Lung (tissue), 12 donors: Measurements from ENCODE around the gene TMEM161A. TPM values are rescaled to one million over a fixed set of nuclear protein-coding genes. Genes with fewer than 3 reads are reported as not detected.

Experiments
- ATAC-seq: fragments of 200-7000 bp; cut with Tn5 transposase; one replicate; pipeline ENCODE4 v1.9.1; 2020; ENCODE audit warnings: moderate number of reproducible peaks; ENCODE audit not compliant: insufficient read depth, low FRiP score
- DNase-seq, 3 donors: peaks; one replicate each; pipeline ENCODE4 v3.0.0-alpha.2; 2013 to 2017
- H3K27ac ChIP-seq, 2 donors: one replicate each; pipeline ENCODE4 v1.5.1; 2013; ENCODE audit warnings: mild to moderate bottlenecking in 2 of 2, moderate library complexity in 2 of 2, control low read depth in 1 of 2, inconsistent platforms in 1 of 2, low read depth in 1 of 2, low read length in 1 of 2
- H3K27me3 ChIP-seq, 3 donors: one replicate each; pipeline ENCODE4 v1.5.1; 2013; ENCODE audit warnings: low read length in 2 of 3; ENCODE audit not compliant: control insufficient read depth in 3 of 3, insufficient read depth in 3 of 3
- H3K36me3 ChIP-seq, 4 donors: one replicate each; pipeline ENCODE4 v1.5.1; 2013; ENCODE audit warnings: low read length in 4 of 4, mild to moderate bottlenecking in 1 of 4, moderate library complexity in 1 of 4; ENCODE audit not compliant: control insufficient read depth in 4 of 4, insufficient read depth in 4 of 4
- H3K4me1 ChIP-seq, 5 donors: one replicate each; pipeline ENCODE4 v1.5.1; 2013; ENCODE audit warnings: low read length in 5 of 5, mild to moderate bottlenecking in 2 of 5, moderate library complexity in 1 of 5; ENCODE audit not compliant: control insufficient read depth in 5 of 5, insufficient read depth in 5 of 5
- H3K4me3 ChIP-seq: one replicate; pipeline ENCODE4 v1.5.1; 2013; ENCODE audit warnings: mild to moderate bottlenecking, control low read depth, moderate library complexity
- H3K9ac ChIP-seq, 2 donors: one replicate each; pipeline ENCODE4 v1.5.1; 2013; ENCODE audit warnings: low read length in 2 of 2, control low read depth in 1 of 2; ENCODE audit not compliant: insufficient read depth in 1 of 2
- H3K9me3 ChIP-seq, 4 donors: one replicate each; pipeline ENCODE4 v1.5.1; 2013; ENCODE audit warnings: low read length in 3 of 4, mild to moderate bottlenecking in 1 of 4, moderate library complexity in 1 of 4; ENCODE audit not compliant: control insufficient read depth in 4 of 4, insufficient read depth in 3 of 4
- WGBS, 2 donors: extraction: QIAGEN DNeasy Blood & Tissue Kit; methylation state at CpG; one replicate each; pipeline ENCODE4 v1.1.7; 2013; 5-methylcytosine and 5-hydroxymethylcytosine counted together
- polyA plus RNA-seq, 2 donors: library from polyadenylated mRNA; stranded (reverse); fragments of 200-250 nt; gene quantifications; one replicate each; pipeline ENCODE4 v1.2.1, GENCODE V29; 2013
- total RNA-seq, 2 donors: library from RNA; depleted of rRNA in 1 of 2; stranded (reverse); fragments of >200 nt in 1 of 2; gene quantifications; one replicate each; pipeline ENCODE4 v1.2.1, GENCODE V29; 2014 to 2021
- TF ChIP-seq, protein P1 (sequence below): IDR thresholded peaks from 2 replicates; pipeline ENCODE4 v1.5.1; 2012; ENCODE audit warnings: mild to moderate bottlenecking; ENCODE audit errors: control extremely low read depth, extremely low read depth
- donor health status: control.
- donor health status: control.
- donor health status: Bipolar disorder and iron deficiency.
- donor health status: healthy.
- donor health status: DM: yes; HTN: yes; CAD: no.

Gene TMEM161A
- total and polyA plus RNA-seq, 4 donors: 18.1 to 32.2 (median 23.1) TPM

DNA sequence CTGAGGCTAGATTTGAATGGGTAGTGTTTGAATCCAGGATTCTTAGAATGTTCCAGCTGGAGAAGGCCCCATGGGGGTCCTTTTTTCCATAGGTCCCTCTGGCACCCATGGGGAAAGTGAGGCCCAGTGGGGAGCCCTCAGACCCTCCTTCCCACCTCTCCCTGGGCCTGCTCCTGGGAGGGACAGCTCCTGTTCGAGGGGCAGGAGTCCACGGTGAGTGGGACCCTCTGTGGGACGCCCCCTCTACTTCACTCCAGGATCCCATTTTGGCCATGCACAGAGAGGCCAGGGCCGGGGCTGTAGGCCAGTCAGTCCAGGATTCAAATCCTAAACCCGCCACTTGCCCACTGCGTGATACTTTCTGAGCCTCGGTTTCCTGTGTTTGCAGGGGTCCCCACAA, 24.2 kb upstream of the TMEM161A start:
- Histone ChIP-seq H3K4me3 (no peak overlapping the region), H3K27me3 (no peaks in the 10 kb centered on the region), H3K36me3 (no peaks in the 10 kb centered on the region), H3K4me1 (no peaks in the 10 kb centered on the region), H3K9me3 (no peaks in the 10 kb centered on the region), H3K27ac (no peak overlapping the region), H3K9ac (no peak overlapping the region)
- DNase-seq (no peak), ATAC-seq (no peak)
- TF ChIP-seq, protein P1, sequence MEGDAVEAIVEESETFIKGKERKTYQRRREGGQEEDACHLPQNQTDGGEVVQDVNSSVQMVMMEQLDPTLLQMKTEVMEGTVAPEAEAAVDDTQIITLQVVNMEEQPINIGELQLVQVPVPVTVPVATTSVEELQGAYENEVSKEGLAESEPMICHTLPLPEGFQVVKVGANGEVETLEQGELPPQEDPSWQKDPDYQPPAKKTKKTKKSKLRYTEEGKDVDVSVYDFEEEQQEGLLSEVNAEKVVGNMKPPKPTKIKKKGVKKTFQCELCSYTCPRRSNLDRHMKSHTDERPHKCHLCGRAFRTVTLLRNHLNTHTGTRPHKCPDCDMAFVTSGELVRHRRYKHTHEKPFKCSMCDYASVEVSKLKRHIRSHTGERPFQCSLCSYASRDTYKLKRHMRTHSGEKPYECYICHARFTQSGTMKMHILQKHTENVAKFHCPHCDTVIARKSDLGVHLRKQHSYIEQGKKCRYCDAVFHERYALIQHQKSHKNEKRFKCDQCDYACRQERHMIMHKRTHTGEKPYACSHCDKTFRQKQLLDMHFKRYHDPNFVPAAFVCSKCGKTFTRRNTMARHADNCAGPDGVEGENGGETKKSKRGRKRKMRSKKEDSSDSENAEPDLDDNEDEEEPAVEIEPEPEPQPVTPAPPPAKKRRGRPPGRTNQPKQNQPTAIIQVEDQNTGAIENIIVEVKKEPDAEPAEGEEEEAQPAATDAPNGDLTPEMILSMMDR: no peak
- WGBS, 2 donors: 91 to 93% methylated on average over 7 of the region's 7 CpGs

DNA sequence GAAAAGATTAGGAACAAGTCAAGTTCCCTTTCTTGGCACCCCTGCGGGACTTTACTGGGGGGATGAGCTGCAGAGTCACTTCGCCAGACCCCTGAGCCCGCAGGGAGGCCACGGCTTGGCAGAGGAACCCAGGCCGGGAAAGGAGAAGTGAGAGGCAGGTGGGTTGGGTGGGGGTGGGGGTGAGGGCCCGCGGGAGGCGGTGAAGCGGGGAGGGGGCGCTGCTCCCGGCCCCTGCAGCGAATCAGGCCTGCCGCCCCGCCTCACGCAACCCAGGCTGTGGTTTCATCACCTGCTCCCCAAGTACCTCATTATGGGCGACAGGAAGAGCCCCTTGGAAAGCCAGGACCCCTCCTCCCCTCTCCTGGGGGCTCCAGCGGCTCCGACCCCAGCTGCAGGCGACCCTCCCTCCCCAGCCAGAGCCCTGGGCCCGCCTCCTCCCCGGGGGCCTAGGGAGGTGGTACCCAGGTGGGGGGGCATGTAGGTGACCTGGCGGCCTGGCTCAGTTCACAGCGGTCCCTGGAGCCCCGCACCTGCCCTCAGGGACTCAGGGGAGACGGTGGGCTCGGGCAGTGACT, 22.3 kb upstream of the TMEM161A start:
- DNase-seq (no peak), ATAC-seq (no peak)
- no peaks in the 10 kb centered on the region for H3K4me1 ChIP-seq
- WGBS, 2 donors: 42 to 68% methylated on average over 21 to 26 of the region's 26 CpGs
- no peak overlapping the region for H3K9ac ChIP-seq
- TF ChIP-seq, protein P1: no peak
- H3K27me3 ChIP-seq: no peaks in the 10 kb centered on the region
- H3K9me3 ChIP-seq: no peaks in the 10 kb centered on the region
- H3K4me3 ChIP-seq: no peak overlapping the region
- H3K27ac ChIP-seq: no peak overlapping the region
- peaks cover 0 to 6% (median 3%) of the 10 kb centered on the region in 4 donors for H3K36me3 ChIP-seq

- no peak overlapping the region for H3K27ac ChIP-seq
- ATAC-seq (no peak), DNase-seq (no peak)
- 95 to 96% methylated on average over 4 of the region's 4 CpGs for WGBS, 2 donors
- no peaks in the 10 kb centered on the region for H3K4me1 ChIP-seq
- peaks cover 0 to 6% (median 3%) of the 10 kb centered on the region in 4 donors for H3K36me3 ChIP-seq
- H3K9me3 ChIP-seq: no peaks in the 10 kb centered on the region
- no peaks in the 10 kb centered on the region for H3K27me3 ChIP-seq
- TF ChIP-seq, protein P1: no peak
- no peak overlapping the region for H3K9ac ChIP-seq
- H3K4me3 ChIP-seq: no peak overlapping the region
Measured at GRCh38 chr19:19159534-19159933, 21.3 kb upstream of the TMEM161A start.

GRCh38 chr19:19157808-19158207, 19.5 kb upstream of the TMEM161A start:
- WGBS, 2 donors: 77 to 83% methylated on average over 6 of the region's 6 CpGs
- H3K4me3 ChIP-seq: no peak overlapping the region
- no peak overlapping the region for H3K9ac ChIP-seq
- ATAC-seq (no peak), DNase-seq (no peak)
- peaks cover 0 to 6% (median 3%) of the 10 kb centered on the region in 4 donors for H3K36me3 ChIP-seq
- no peak overlapping the region for H3K27ac ChIP-seq
- no peaks in the 10 kb centered on the region for H3K4me1 ChIP-seq
- H3K9me3 ChIP-seq: no peaks in the 10 kb centered on the region
- no peaks in the 10 kb centered on the region for H3K27me3 ChIP-seq
- TF ChIP-seq, protein P1: no peak
